HG02588 (cell line): ENCODE measurements around the gene CPA4.

Source experiments
- ATAC-seq: cut with Tn5 transposase; IDR thresholded peaks from one replicate; pipeline ENCODE4 v1.9.1; 2021; ENCODE audit warnings: mild to moderate bottlenecking, moderate library complexity; ENCODE audit not compliant: unreplicated experiment

Gene CPA4

GRCh38 chr7:130342701-130343380 lies 49.9 kb downstream of the CPA4 start:
- no peak for ATAC-seq

GRCh38 chr7:130344271-130344866 lies 51.4 kb downstream of the CPA4 start, which contains the start of gene CPA5:
TSS of gene CPA5 (plus strand) at chr7:130344816. CDS start at chr7:130346486, 1,670 bp downstream.
- no peak for ATAC-seq

- ATAC-seq: no peak
Observed at GRCh38 chr7:130345136-130345535, 52.2 kb downstream of the CPA4 start.

GRCh38 chr7:130345725-130346124 lies 52.8 kb downstream of the CPA4 start:
- ATAC-seq: no peak

GRCh38 chr7:130346177-130346905 lies 53.4 kb downstream of the CPA4 start:
- ATAC-seq: no peak

- no peak for ATAC-seq
Observed at GRCh38 chr7:130346941-130347340, 54.0 kb downstream of the CPA4 start.

GRCh38 chr7:130349911-130350782 lies 57.2 kb downstream of the CPA4 start:
- no peak for ATAC-seq

- no peak for ATAC-seq
Observed at GRCh38 chr7:130350945-130351790, 58.2 kb downstream of the CPA4 start.

- no peak for ATAC-seq
Observed at GRCh38 chr7:130351791-130352090, 58.8 kb downstream of the CPA4 start.

GRCh38 chr7:130352194-130353074 lies 59.5 kb downstream of the CPA4 start:
- ATAC-seq: no peak

GRCh38 chr7:130353196-130353595 lies 60.2 kb downstream of the CPA4 start:
- ATAC-seq: no peak

- no peak for ATAC-seq
Observed at GRCh38 chr7:130356121-130356875, 63.3 kb downstream of the CPA4 start.

- no peak for ATAC-seq
Observed at GRCh38 chr7:130356876-130357611, 64.1 kb downstream of the CPA4 start.

GRCh38 chr7:130358471-130358870 lies 65.5 kb downstream of the CPA4 start:
- ATAC-seq: no peak

GRCh38 chr7:130359276-130359857 lies 66.4 kb downstream of the CPA4 start:
- no peak for ATAC-seq

GRCh38 chr7:130360518-130360917 lies 67.6 kb downstream of the CPA4 start:
- ATAC-seq: no peak

GRCh38 chr7:130361681-130362080 lies 68.7 kb downstream of the CPA4 start:
- ATAC-seq: no peak
